HEK293 (cell line): ENCODE results near the gene CCDC24.

Experiments used
- CTCF ChIA-PET: fragments of 350-600 bp; formaldehyde crosslinking; extraction: SDS; loops from one replicate; lab custom pipeline; 2021; ENCODE audit warnings: antibody characterized with exemption; lab: Yijun Ruan, JAX
- POLR2A ChIA-PET: fragments of 300-600 bp; formaldehyde crosslinking; extraction: SDS; loops from one replicate; lab custom pipeline; 2020; ENCODE audit warnings: antibody characterized with exemption, inconsistent platforms; lab: Yijun Ruan, JAX
- H3K27ac ChIP-seq: fragments of 200-500 bp; sonication (Bioruptor generic); 2 replicates; pipeline ENCODE4 v1.5.1; 2014; ENCODE audit warnings: low read depth, low read length, control low read depth, inconsistent platforms; ENCODE audit errors: extremely low read depth
- H3K36me3 ChIP-seq, 2 experiments: fragments of 200-500 bp in 1 of 2; sonication (Bioruptor generic) in 1 of 2; 1 replicate in 1 of 2; 2 replicates in 1 of 2; pipeline ENCODE4 v1.5.1; 2014 to 2017; ENCODE audit warnings: inconsistent platforms in 2 of 2, low read length in 2 of 2; ENCODE audit not compliant: control insufficient read depth in 2 of 2, insufficient read depth in 1 of 2
- H3K4me1 ChIP-seq: fragments of 200-500 bp; sonication (Bioruptor generic); 2 replicates; pipeline ENCODE4 v1.5.1; 2014; ENCODE audit warnings: mild to moderate bottlenecking, low read length, inconsistent platforms; ENCODE audit not compliant: control insufficient read depth, insufficient read depth
- H3K4me3 ChIP-seq: 2 replicates; pipeline ENCODE4 v1.5.1; 2011; ENCODE audit warnings: low read depth, mild to moderate bottlenecking, control low read depth, low read length, moderate library complexity
- H3K9me3 ChIP-seq: fragments of 200-500 bp; sonication (Bioruptor generic); 2 replicates; pipeline ENCODE4 v1.5.1; 2014; ENCODE audit warnings: low read depth, low read length, inconsistent platforms; ENCODE audit not compliant: control insufficient read depth, insufficient read depth
- PATZ1 ChIP-seq: fragments of 450-650 bp; formaldehyde crosslinking; IDR thresholded peaks from 2 replicates; pipeline ENCODE4 v1.5.1; 2016; ENCODE audit warnings: missing biosample characterization, missing genetic modification characterization
- ZBTB10 ChIP-seq: fragments of 450-650 bp; formaldehyde crosslinking; IDR thresholded peaks from 2 replicates; pipeline ENCODE4 v1.5.1; 2016; ENCODE audit warnings: missing biosample characterization, missing genetic modification characterization
- ZFP37 ChIP-seq: fragments of 450-650 bp; formaldehyde crosslinking; IDR thresholded peaks from 2 replicates; pipeline ENCODE4 v1.5.1; 2016; ENCODE audit warnings: missing biosample characterization, missing genetic modification characterization
- ZNF24 ChIP-seq: fragments of 450-650 bp; formaldehyde crosslinking; IDR thresholded peaks from 2 replicates; pipeline ENCODE4 v1.5.1; 2016; ENCODE audit warnings: missing biosample characterization, missing genetic modification characterization
- ZNF560 ChIP-seq: fragments of 450-650 bp; formaldehyde crosslinking; IDR thresholded peaks from 2 replicates; pipeline ENCODE4 v1.5.1; 2017; ENCODE audit warnings: missing biosample characterization, missing genetic modification characterization, borderline replicate concordance
- ZNF623 ChIP-seq: fragments of 450-650 bp; formaldehyde crosslinking; IDR thresholded peaks from 2 replicates; pipeline ENCODE4 v1.5.1; 2016; ENCODE audit warnings: missing biosample characterization, missing genetic modification characterization
- ZNF639 ChIP-seq: fragments of 450-650 bp; formaldehyde crosslinking; IDR thresholded peaks from 2 replicates; pipeline ENCODE4 v1.5.1; 2016; ENCODE audit warnings: missing biosample characterization, missing genetic modification characterization
- ZNF654 ChIP-seq: fragments of 450-650 bp; formaldehyde crosslinking; IDR thresholded peaks from 2 replicates; pipeline ENCODE4 v1.5.1; 2016; ENCODE audit warnings: low read depth, missing biosample characterization, missing genetic modification characterization
- ZSCAN18 ChIP-seq: fragments of 450-650 bp; formaldehyde crosslinking; IDR thresholded peaks from 2 replicates; pipeline ENCODE4 v1.5.1; 2016; ENCODE audit warnings: missing biosample characterization, missing genetic modification characterization
- ZSCAN30 ChIP-seq: fragments of 450-650 bp; IDR thresholded peaks from 2 replicates; pipeline ENCODE4 v1.5.1; 2018; ENCODE audit warnings: missing biosample characterization, mild to moderate bottlenecking, missing genetic modification characterization, moderate library complexity

CCDC24 gene

GRCh38 chr1:44021156-44021555 lies 29.8 kb downstream of the CCDC24 start:
- H3K36me3 ChIP-seq = no peaks in the 10 kb centered on the region

More at GRCh38 chr1:44021156-44021555, 29.8 kb downstream of the CCDC24 start:
- Histone ChIP-seq H3K27ac (no peak overlapping the region), H3K4me3 (no peak overlapping the region), H3K9me3 (no peaks in the 10 kb centered on the region), H3K4me1 (no peaks in the 10 kb centered on the region)
- POLR2A ChIA-PET = interaction anchor here (0.6 kb wide), 2 partner anchors 455 to 1658 kb away, joined by 3 read pairs; no protein-coding TSS in a partner anchor
- TF ChIP-seq ZNF639 (tag by site-specific recombination) (no peak), ZNF623 (tag by site-specific recombination) (no peak), ZSCAN30 (no peak), ZNF24 (tag by site-specific recombination) (no peak), PATZ1 (tag by site-specific recombination) (no peak), ZNF654 (tag by site-specific recombination) (no peak), ZFP37 (tag by site-specific recombination) (no peak), ZNF560 (tag by site-specific recombination) (no peak), ZSCAN18 (tag by site-specific recombination) (no peak), ZBTB10 (tag by site-specific recombination) (no peak)
- CTCF ChIA-PET = interaction anchor here (1.0 to 3.6 kb wide), 3 partner anchors 15 to 18 kb away, joined by 3 to 21 read pairs (median 4); no protein-coding TSS in a partner anchor
